ENCODE measurements around the gene ABCD2.

Gene ABCD2

GRCh38 chr12:39588348-39588747 lies 31.3 kb downstream of the ABCD2 start:
- Histone ChIP-seq H2BK5ac (ENCODE audit: low read depth, low read length, poor library complexity, severe bottlenecking) (no peak overlapping the region), H2AFZ (ENCODE audit: low read depth, low read length) (no peak overlapping the region), H3K79me1 (replicated peaks; ENCODE audit: low read length, poor library complexity, severe bottlenecking) (no peaks in the 10 kb centered on the region), H2BK120ac (ENCODE audit: low read depth, low read length) (no peak overlapping the region), H3K4ac (ENCODE audit: low read depth in 1 of 2, low read length in 2 of 2) (no peak overlapping the region), H3K27ac (ENCODE audit: low read length, poor library complexity, severe bottlenecking) (no peak overlapping the region), H3K36me3 (ENCODE audit: control insufficient read depth in 1 of 2, insufficient read depth in 2 of 2, low read depth in 1 of 2, low read length in 2 of 2) (no peaks in the 10 kb centered on the region), H3K9ac (ENCODE audit: low read length) (peak overlapping the region; percentile 48), H3K4me1 (ENCODE audit: control insufficient read depth, insufficient read depth, low read depth, low read length) (no peaks in the 10 kb centered on the region), H3K4me2 (ENCODE audit: low read length, poor library complexity, severe bottlenecking) (no peak overlapping the region), H2AK5ac (ENCODE audit: low read length, severe bottlenecking) (no peak overlapping the region), H3K4me3 (ENCODE audit: insufficient read depth in 1 of 2, low read depth in 1 of 2, low read length in 2 of 2) (no peak overlapping the region), H3K14ac (ENCODE audit: low read length in 2 of 2) (no peak overlapping the region), H3K9me3 (ENCODE audit: control insufficient read depth, low read length) (no peaks in the 10 kb centered on the region), H3K27me3 (ENCODE audit: control insufficient read depth in 1 of 2, insufficient read depth in 1 of 2, low read length in 2 of 2) (no peaks in the 10 kb centered on the region), H3K23ac (ENCODE audit: low read length in 2 of 2) (no peak overlapping the region), H2BK15ac (ENCODE audit: low read depth, poor library complexity, severe bottlenecking) (no peak overlapping the region), H4K8ac (ENCODE audit: low read length) (no peak overlapping the region), H3K18ac (ENCODE audit: low read depth in 1 of 2, low read length in 2 of 2) (no peak overlapping the region), H2BK12ac (ENCODE audit: low read length in 2 of 2) (no peak overlapping the region), H4K91ac (ENCODE audit: low read length) (no peak overlapping the region)
- DNase-seq, result no peak
- WGBS, result 74% methylated on average over 7 of the region's 9 CpGs

GRCh38 chr12:39587225-39587624 lies 32.4 kb downstream of the ABCD2 start:
- Histone ChIP-seq H3K18ac (ENCODE audit: low read depth in 1 of 2, low read length in 2 of 2) (no peak overlapping the region), H3K9me3 (ENCODE audit: control insufficient read depth, low read length) (no peaks in the 10 kb centered on the region), H4K91ac (ENCODE audit: low read length) (no peak overlapping the region), H3K4me3 (ENCODE audit: insufficient read depth in 1 of 2, low read depth in 1 of 2, low read length in 2 of 2) (no peak overlapping the region), H2BK5ac (ENCODE audit: low read depth, low read length, poor library complexity, severe bottlenecking) (no peak overlapping the region), H3K36me3 (ENCODE audit: control insufficient read depth in 1 of 2, insufficient read depth in 2 of 2, low read depth in 1 of 2, low read length in 2 of 2) (no peaks in the 10 kb centered on the region), H3K4ac (ENCODE audit: low read depth in 1 of 2, low read length in 2 of 2) (no peak overlapping the region), H2BK120ac (ENCODE audit: low read depth, low read length) (no peak overlapping the region), H4K8ac (ENCODE audit: low read length) (no peak overlapping the region), H3K4me2 (ENCODE audit: low read length, poor library complexity, severe bottlenecking) (no peak overlapping the region), H3K27ac (ENCODE audit: low read length, poor library complexity, severe bottlenecking) (no peak overlapping the region), H3K23ac (ENCODE audit: low read length in 2 of 2) (no peak overlapping the region), H3K9ac (ENCODE audit: low read length) (no peak overlapping the region), H3K4me1 (ENCODE audit: control insufficient read depth, insufficient read depth, low read depth, low read length) (no peaks in the 10 kb centered on the region), H3K14ac (ENCODE audit: low read length in 2 of 2) (no peak overlapping the region), H2BK12ac (ENCODE audit: low read length in 2 of 2) (no peak overlapping the region), H2AK5ac (ENCODE audit: low read length, severe bottlenecking) (no peak overlapping the region), H2AFZ (ENCODE audit: low read depth, low read length) (no peak overlapping the region), H3K79me1 (replicated peaks; ENCODE audit: low read length, poor library complexity, severe bottlenecking) (no peaks in the 10 kb centered on the region), H3K27me3 (ENCODE audit: control insufficient read depth in 1 of 2, insufficient read depth in 1 of 2, low read length in 2 of 2) (no peaks in the 10 kb centered on the region), H2BK15ac (ENCODE audit: low read depth, poor library complexity, severe bottlenecking) (no peak overlapping the region)
- peak; percentile 24 for DNase-seq
- 76% methylated on average over 2 of the region's 3 CpGs for WGBS

GRCh38 chr12:39586816-39587215 lies 32.8 kb downstream of the ABCD2 start:
- H4K91ac ChIP-seq (ENCODE audit: low read length), result no peak overlapping the region
- no peaks in the 10 kb centered on the region for H3K79me1 ChIP-seq (replicated peaks; ENCODE audit: low read length, poor library complexity, severe bottlenecking)
- H2BK5ac ChIP-seq (ENCODE audit: low read depth, low read length, poor library complexity, severe bottlenecking), result no peak overlapping the region
- no CpG with 5 or more reads among the region's 1 CpG for WGBS
- H4K8ac ChIP-seq (ENCODE audit: low read length), result no peak overlapping the region
- no peak overlapping the region for H2BK12ac ChIP-seq (ENCODE audit: low read length in 2 of 2)
- H3K4me2 ChIP-seq (ENCODE audit: low read length, poor library complexity, severe bottlenecking), result no peak overlapping the region
- no peaks in the 10 kb centered on the region for H3K36me3 ChIP-seq (ENCODE audit: control insufficient read depth in 1 of 2, insufficient read depth in 2 of 2, low read depth in 1 of 2, low read length in 2 of 2)
- no peak overlapping the region for H3K9ac ChIP-seq (ENCODE audit: low read length)
- DNase-seq, result no peak
- H2BK15ac ChIP-seq (ENCODE audit: low read depth, poor library complexity, severe bottlenecking), result no peak overlapping the region
- H2AFZ ChIP-seq (ENCODE audit: low read depth, low read length), result no peak overlapping the region
- H3K4me3 ChIP-seq (ENCODE audit: insufficient read depth in 1 of 2, low read depth in 1 of 2, low read length in 2 of 2), result no peak overlapping the region
- H3K27ac ChIP-seq (ENCODE audit: low read length, poor library complexity, severe bottlenecking), result no peak overlapping the region
- no peak overlapping the region for H2BK120ac ChIP-seq (ENCODE audit: low read depth, low read length)
- H3K27me3 ChIP-seq (ENCODE audit: control insufficient read depth in 1 of 2, insufficient read depth in 1 of 2, low read length in 2 of 2), result no peaks in the 10 kb centered on the region
- no peak overlapping the region for H3K23ac ChIP-seq (ENCODE audit: low read length in 2 of 2)
- H3K14ac ChIP-seq (ENCODE audit: low read length in 2 of 2), result no peak overlapping the region
- H3K9me3 ChIP-seq (ENCODE audit: control insufficient read depth, low read length), result no peaks in the 10 kb centered on the region
- H3K4ac ChIP-seq (ENCODE audit: low read depth in 1 of 2, low read length in 2 of 2), result no peak overlapping the region
- no peak overlapping the region for H3K18ac ChIP-seq (ENCODE audit: low read depth in 1 of 2, low read length in 2 of 2)
- H2AK5ac ChIP-seq (ENCODE audit: low read length, severe bottlenecking), result no peak overlapping the region
- no peaks in the 10 kb centered on the region for H3K4me1 ChIP-seq (ENCODE audit: control insufficient read depth, insufficient read depth, low read depth, low read length)

- no peak overlapping the region for H2BK5ac ChIP-seq (ENCODE audit: low read depth, low read length, poor library complexity, severe bottlenecking)
- H2AFZ ChIP-seq (ENCODE audit: low read depth, low read length), result no peak overlapping the region
- H3K4me3 ChIP-seq (ENCODE audit: insufficient read depth in 1 of 2, low read depth in 1 of 2, low read length in 2 of 2), result no peak overlapping the region
- no peak overlapping the region for H4K8ac ChIP-seq (ENCODE audit: low read length)
- peak; percentile 26 for DNase-seq
- no peaks in the 10 kb centered on the region for H3K9me3 ChIP-seq (ENCODE audit: control insufficient read depth, low read length)
- no peak overlapping the region for H3K23ac ChIP-seq (ENCODE audit: low read length in 2 of 2)
- no peaks in the 10 kb centered on the region for H3K79me1 ChIP-seq (replicated peaks; ENCODE audit: low read length, poor library complexity, severe bottlenecking)
- no peak overlapping the region for H3K9ac ChIP-seq (ENCODE audit: low read length)
- H3K36me3 ChIP-seq (ENCODE audit: control insufficient read depth in 1 of 2, insufficient read depth in 2 of 2, low read depth in 1 of 2, low read length in 2 of 2), result no peaks in the 10 kb centered on the region
- H3K14ac ChIP-seq (ENCODE audit: low read length in 2 of 2), result no peak overlapping the region
- H2AK5ac ChIP-seq (ENCODE audit: low read length, severe bottlenecking), result no peak overlapping the region
- H3K18ac ChIP-seq (ENCODE audit: low read depth in 1 of 2, low read length in 2 of 2), result no peak overlapping the region
- WGBS, result 75% methylated on average over 2 of the region's 3 CpGs
- H3K4ac ChIP-seq (ENCODE audit: low read depth in 1 of 2, low read length in 2 of 2), result no peak overlapping the region
- no peak overlapping the region for H2BK12ac ChIP-seq (ENCODE audit: low read length in 2 of 2)
- no peak overlapping the region for H2BK120ac ChIP-seq (ENCODE audit: low read depth, low read length)
- no peak overlapping the region for H4K91ac ChIP-seq (ENCODE audit: low read length)
- H3K4me1 ChIP-seq (ENCODE audit: control insufficient read depth, insufficient read depth, low read depth, low read length), result no peaks in the 10 kb centered on the region
- no peak overlapping the region for H3K4me2 ChIP-seq (ENCODE audit: low read length, poor library complexity, severe bottlenecking)
- H3K27ac ChIP-seq (ENCODE audit: low read length, poor library complexity, severe bottlenecking), result no peak overlapping the region
- H2BK15ac ChIP-seq (ENCODE audit: low read depth, poor library complexity, severe bottlenecking), result no peak overlapping the region
- no peaks in the 10 kb centered on the region for H3K27me3 ChIP-seq (ENCODE audit: control insufficient read depth in 1 of 2, insufficient read depth in 1 of 2, low read length in 2 of 2)
These were observed 38.0 kb downstream of the ABCD2 start for GRCh38 chr12:39581592-39581991.
